Tibial artery (tissue), 4 donors: ENCODE data around the gene MPST.

Source experiments
- DNase-seq, 2 donors: peaks; one replicate each; pipeline ENCODE4 v3.0.0-alpha.2; 2019
- H3K27ac ChIP-seq, 2 donors: fragments of 200-600 bp; sonication (generic) in 1 of 2; 1 replicate in 1 of 2; 2 replicates in 1 of 2; pipeline ENCODE4 v1.5.1; 2018 to 2019; ENCODE audit warnings: mild to moderate bottlenecking in 1 of 2
- H3K27me3 ChIP-seq, 2 donors: fragments of 200-600 bp; sonication (generic) in 1 of 2; one replicate each; pipeline versions ENCODE4 v1.5.1 to v1.6.0; 2016 to 2019
- H3K36me3 ChIP-seq, 3 donors: fragments of 200-600 bp; sonication (generic) in 2 of 3; one replicate each; pipeline ENCODE4 v1.5.1; 2016 to 2019; ENCODE audit warnings: mild to moderate bottlenecking in 2 of 3
- H3K4me1 ChIP-seq, 4 donors: fragments of 200-600 bp; sonication (generic) in 2 of 4; 1 replicate in 3 of 4; 2 replicates in 1 of 4; pipeline ENCODE4 v1.5.1; 2016 to 2019
- H3K4me3 ChIP-seq, 2 donors: fragments of 200-600 bp; sonication (generic) in 1 of 2; 1 replicate in 1 of 2; 2 replicates in 1 of 2; pipeline ENCODE4 v1.5.1; 2018 to 2019; ENCODE audit warnings: mild to moderate bottlenecking in 2 of 2
- H3K9me3 ChIP-seq, 3 donors: fragments of 200-600 bp; sonication (generic) in 1 of 3; one replicate each; pipeline ENCODE4 v1.5.1; 2016 to 2019
- CTCF ChIP-seq, 2 experiments: fragments of 200-600 bp in 1 of 2; fragments of 450-650 bp in 1 of 2; IDR thresholded peaks; one replicate each; pipeline ENCODE4 v1.5.1; 2017 to 2019; ENCODE audit warnings: antibody characterized with exemption in 2 of 2, mild to moderate bottlenecking in 1 of 2, moderate library complexity in 1 of 2
- intact Hi-C: fragments of 100-400 bp; cut with DNase I; formaldehyde crosslinking; loops from one replicate; pipeline ENCODE4 v1.15.0; 2023; ENCODE audit warnings: low total_unique reads

MPST gene

DNA sequence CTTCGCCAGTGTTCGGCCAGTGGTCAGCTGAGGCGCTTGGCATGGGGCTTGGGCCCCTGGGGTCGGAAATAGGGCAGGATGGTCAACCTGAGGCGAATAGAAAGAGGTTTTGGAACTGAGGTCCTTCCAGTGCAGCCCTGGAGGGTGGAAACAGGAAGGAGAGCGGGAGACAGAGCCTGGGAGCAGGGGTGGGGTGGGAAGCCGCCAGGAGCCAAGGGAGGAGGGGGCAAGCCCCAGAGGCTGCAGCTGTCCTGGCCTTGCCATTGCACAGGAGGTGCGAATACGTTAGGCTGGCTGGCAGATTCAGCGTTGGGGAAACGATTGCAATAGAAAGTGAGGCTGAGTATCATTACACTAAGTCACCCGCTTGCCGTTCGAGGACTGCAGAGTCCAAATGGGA is 18.1 kb downstream of the MPST start:
- no peaks in the 10 kb centered on the region for H3K9me3 ChIP-seq
- intact Hi-C loops, result loop anchor here (10.0 kb wide), 1 partner anchor 167 kb away; no protein-coding TSS in a partner anchor
- DNase-seq, result no peak
- H3K27me3 ChIP-seq, result peaks cover 0 to 32% of the 10 kb centered on the region in 2 donors
- no peaks in the 10 kb centered on the region for H3K36me3 ChIP-seq
- no peak for TF ChIP-seq CTCF (IDR thresholded peaks at IDR 0.05)
- H3K27ac ChIP-seq, result no peak overlapping the region
- no peaks in the 10 kb centered on the region for H3K4me1 ChIP-seq
- H3K4me3 ChIP-seq, result no peak overlapping the region

DNA sequence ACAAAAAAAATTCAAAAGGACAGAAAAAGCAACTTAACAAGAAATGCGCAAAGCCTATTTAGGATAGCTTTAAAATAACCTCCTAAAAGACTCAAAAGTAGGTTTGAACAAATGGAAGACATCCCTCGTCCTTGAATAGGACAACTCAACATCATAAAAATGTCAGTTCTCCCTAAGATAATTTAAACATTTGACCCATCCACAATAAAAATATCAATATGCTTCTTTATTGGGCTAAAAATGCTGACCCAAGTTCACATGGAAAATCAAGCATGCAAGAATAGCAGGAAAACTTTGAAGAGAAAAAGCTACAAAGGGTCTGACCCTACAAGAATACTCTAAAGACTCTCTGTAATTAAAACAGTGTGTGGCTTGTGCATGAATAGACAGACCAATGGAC is 19.9 kb downstream of the MPST start:
- Histone ChIP-seq H3K36me3 (no peaks in the 10 kb centered on the region), H3K27me3 (peaks cover 0 to 37% of the 10 kb centered on the region in 2 donors), H3K9me3 (no peaks in the 10 kb centered on the region), H3K4me1 (no peaks in the 10 kb centered on the region), H3K27ac (no peak overlapping the region), H3K4me3 (no peak overlapping the region)
- no peak for DNase-seq
- intact Hi-C loops, result loop anchor here (10.0 kb wide), 1 partner anchor 165 kb away; no protein-coding TSS in a partner anchor
- TF ChIP-seq CTCF (IDR thresholded peaks at IDR 0.05), result no peak

DNA sequence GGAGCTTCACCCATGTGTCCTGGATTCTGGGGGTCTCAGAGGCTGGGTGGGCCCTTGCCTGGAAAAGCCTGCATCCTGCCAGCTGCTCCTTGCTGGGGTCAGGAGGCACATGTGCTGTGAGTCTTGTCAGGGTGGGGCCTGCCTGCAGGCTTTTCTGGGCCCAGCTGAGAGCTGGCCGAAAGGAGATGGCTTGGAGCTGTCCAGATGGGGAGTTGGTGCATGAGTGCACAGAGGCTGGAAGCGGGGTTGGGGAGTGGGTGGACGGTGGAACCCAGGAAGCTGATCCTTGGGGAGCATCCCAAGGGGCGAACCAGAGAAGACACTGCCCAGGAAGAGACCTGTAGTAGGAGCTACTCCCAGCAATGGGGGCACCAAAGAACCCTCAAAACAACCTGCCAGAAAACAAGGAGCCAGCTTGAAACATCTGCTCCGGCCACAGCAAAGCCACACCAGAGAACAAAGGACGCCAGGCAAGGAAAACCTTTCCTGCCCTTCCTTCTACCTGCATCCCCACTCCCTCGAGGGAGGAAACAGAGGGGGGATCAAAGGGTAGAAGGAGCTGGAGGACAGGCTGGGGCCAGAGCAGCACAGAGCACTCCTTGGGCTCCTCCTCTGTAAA is 23.8 kb downstream of the MPST start:
- no peak for TF ChIP-seq CTCF (IDR thresholded peaks at IDR 0.05)
- peaks cover 0 to 16% of the 10 kb centered on the region in 2 donors for H3K27me3 ChIP-seq
- no peak overlapping the region for H3K4me3 ChIP-seq
- no peak for DNase-seq
- no peak overlapping the region for H3K27ac ChIP-seq
- no peaks in the 10 kb centered on the region for H3K4me1 ChIP-seq
- no peaks in the 10 kb centered on the region for H3K9me3 ChIP-seq
- no peaks in the 10 kb centered on the region for H3K36me3 ChIP-seq
- intact Hi-C loops, result no loop called here

GRCh38 chr22:37043828-37044538 is 24.4 kb downstream of the MPST start:
- H3K27ac ChIP-seq, result no peak overlapping the region
- TF ChIP-seq CTCF (IDR thresholded peaks at IDR 0.05), result peak in 1 of 2 experiments; percentile 18
- no peaks in the 10 kb centered on the region for H3K9me3 ChIP-seq
- H3K27me3 ChIP-seq, result peaks cover 0 to 12% of the 10 kb centered on the region in 2 donors
- H3K4me3 ChIP-seq, result no peak overlapping the region
- no peaks in the 10 kb centered on the region for H3K36me3 ChIP-seq
- intact Hi-C loops, result no loop called here
- DNase-seq, result no peak
- no peaks in the 10 kb centered on the region for H3K4me1 ChIP-seq

DNA sequence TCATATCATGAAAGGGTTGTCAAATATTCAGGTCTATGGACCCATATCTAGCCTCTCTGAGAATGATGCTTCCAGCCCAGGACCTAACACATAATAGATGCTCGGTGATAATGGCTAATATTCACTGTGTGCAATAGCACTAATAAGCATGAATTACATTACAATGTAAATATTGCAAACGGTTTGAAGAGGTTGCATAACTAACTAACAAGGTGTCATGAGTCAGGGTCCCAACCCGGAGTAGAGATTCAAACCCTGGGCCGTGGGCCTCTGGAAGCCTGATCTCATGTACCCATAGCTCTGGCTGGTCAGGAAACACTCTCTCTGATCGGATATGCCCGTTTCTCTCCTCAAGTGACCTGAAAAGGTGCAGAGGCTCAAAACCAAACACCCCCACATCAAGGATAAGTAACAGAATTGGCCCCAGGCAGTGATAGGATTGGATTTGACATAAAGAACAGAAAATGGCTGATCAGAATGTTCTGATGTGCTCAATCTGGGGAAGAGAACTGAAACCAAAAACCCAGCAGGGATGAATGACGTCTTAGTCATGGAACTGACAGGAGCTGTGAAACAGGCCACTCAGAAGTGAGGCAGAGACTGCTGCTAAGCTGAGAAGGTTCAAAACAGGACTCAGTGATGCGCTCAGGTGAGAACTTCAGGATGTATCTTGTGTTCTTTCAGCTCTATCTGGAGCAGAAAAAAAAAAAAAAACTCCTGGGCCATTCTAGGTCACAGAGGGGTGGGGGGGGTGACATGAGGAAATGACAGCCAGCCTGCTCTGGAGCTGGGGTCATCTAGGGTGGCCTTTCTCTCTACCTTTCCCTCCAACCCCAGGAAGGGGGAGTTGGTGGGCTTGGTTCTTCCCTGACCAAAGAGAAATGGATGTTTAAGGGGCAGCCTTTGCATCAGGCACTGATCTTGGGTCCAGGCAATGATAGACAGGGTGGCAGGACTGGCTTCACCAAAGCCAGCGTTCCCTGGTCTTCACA is 25.4 kb downstream of the MPST start:
- TF ChIP-seq CTCF (IDR thresholded peaks at IDR 0.05), result no peak
- intact Hi-C loops, result no loop called here
- H3K4me3 ChIP-seq, result no peak overlapping the region
- no peak for DNase-seq
- H3K27ac ChIP-seq, result no peak overlapping the region
- no peaks in the 10 kb centered on the region for H3K4me1 ChIP-seq
- peaks cover 0 to 9% of the 10 kb centered on the region in 2 donors for H3K27me3 ChIP-seq
- H3K9me3 ChIP-seq, result no peaks in the 10 kb centered on the region
- H3K36me3 ChIP-seq, result no peaks in the 10 kb centered on the region
